SIG-M5 (cell line): Measurements from ENCODE around the gene PDZD2.

Experiments used
- DNase-seq: peaks from one replicate; lab custom pipeline; 2025; lab: John Stamatoyannopoulos, UW

Gene PDZD2

GRCh38 chr5:31638345-31638744, 586 bp upstream of the PDZD2 start:
- no peak for DNase-seq

GRCh38 chr5:31639481-31640411, 815 bp downstream of the PDZD2 start:
- DNase-seq = no peak

GRCh38 chr5:31640573-31640972, 1.6 kb downstream of the PDZD2 start:
- no peak for DNase-seq

- DNase-seq = no peak
These were observed 2.1 kb downstream of the PDZD2 start for GRCh38 chr5:31641059-31641458.

GRCh38 chr5:31641575-31641974, 2.6 kb downstream of the PDZD2 start:
- DNase-seq = no peak

- DNase-seq = no peak
These were observed 6.6 kb downstream of the PDZD2 start for GRCh38 chr5:31645420-31646081.

GRCh38 chr5:31648326-31648725, 9.4 kb downstream of the PDZD2 start:
- DNase-seq = no peak

GRCh38 chr5:31651241-31651640, 12.3 kb downstream of the PDZD2 start:
- no peak for DNase-seq

GRCh38 chr5:31655491-31655890, 16.6 kb downstream of the PDZD2 start:
- DNase-seq = no peak

GRCh38 chr5:31656806-31657205, 17.9 kb downstream of the PDZD2 start:
- no peak for DNase-seq

GRCh38 chr5:31657315-31657979, 18.5 kb downstream of the PDZD2 start:
- DNase-seq = no peak

GRCh38 chr5:31661257-31661656, 22.3 kb downstream of the PDZD2 start:
- no peak for DNase-seq

- DNase-seq = no peak
These were observed 24.6 kb downstream of the PDZD2 start for GRCh38 chr5:31663519-31663918.

GRCh38 chr5:31664566-31664965, 25.6 kb downstream of the PDZD2 start:
- no peak for DNase-seq

- DNase-seq = no peak
These were observed 32.4 kb downstream of the PDZD2 start for GRCh38 chr5:31671339-31671741.

- no peak for DNase-seq
These were observed 35.5 kb downstream of the PDZD2 start for GRCh38 chr5:31674371-31674951.

GRCh38 chr5:31675472-31675871, 36.5 kb downstream of the PDZD2 start:
- DNase-seq = no peak

- no peak for DNase-seq
These were observed 39.2 kb downstream of the PDZD2 start for GRCh38 chr5:31678180-31678579.

GRCh38 chr5:31680528-31680927, 41.6 kb downstream of the PDZD2 start:
- no peak for DNase-seq

GRCh38 chr5:31682025-31682424, 43.1 kb downstream of the PDZD2 start:
- no peak for DNase-seq

GRCh38 chr5:31682851-31683250, 43.9 kb downstream of the PDZD2 start:
- DNase-seq = no peak

GRCh38 chr5:31688515-31689092, 49.7 kb downstream of the PDZD2 start:
- DNase-seq = no peak
